GM12878 (cell line): ENCODE results near the gene TTC31. TPM values are rescaled to one million over a fixed set of nuclear protein-coding genes. Genes with fewer than 3 reads are reported as not detected.
A peak's percentile ranks its signal among the peaks of the same experiment; 100 is the strongest.

Source experiments
- ATAC-seq: fragments of 200-7000 bp; cut with Tn5 transposase; 3 replicates; pipeline ENCODE4 v1.9.1; 2020; ENCODE audit warnings: mild to moderate bottlenecking, moderate library complexity
- BruUV-seq: library from RNA; stranded (reverse); fragments of 400-500 nt; replicated peaks from 2 replicates; lab custom pipeline; 2021; lab: Mats Ljungman, UMichigan
- CTCF ChIA-PET: fragments of 300-600 bp; sonication (Branson Sonifier 250); formaldehyde crosslinking; extraction: SDS; loops from one replicate; lab custom pipeline; 2021; ENCODE audit warnings: inconsistent platforms; lab: Yijun Ruan, JAX
- POLR2A ChIA-PET: fragments of 350-600 bp; formaldehyde crosslinking; extraction: SDS; loops from one replicate; lab custom pipeline; 2021; ENCODE audit warnings: inconsistent platforms; lab: Charles Lee
- RAD21 ChIA-PET: fragments of 300-600 bp; sonication (Branson Sonifier 250); formaldehyde crosslinking; loops from one replicate; lab custom pipeline; 2023; ENCODE audit warnings: antibody characterized with exemption; ENCODE audit not compliant: unreplicated experiment; lab: Charles Lee
- SMC1A ChIA-PET: fragments of 300-600 bp; sonication (Branson Sonifier 250); formaldehyde crosslinking; loops from one replicate; lab custom pipeline; 2023; ENCODE audit not compliant: unreplicated experiment, uncharacterized antibody; lab: Charles Lee
- DNase-seq: peaks from one replicate; pipeline ENCODE4 v3.0.0-alpha.2; 2011; ENCODE audit warnings: low read depth, low spot score
- FAIRE-seq: peaks from 3 replicates; lab custom pipeline; 2011; peaks lifted over from hg19 to GRCh38; lab: Jason Lieb, UNC
- H2AFZ ChIP-seq: 2 replicates; pipeline ENCODE4 v1.6.0; 2011; ENCODE audit warnings: low read depth, low read length, control low read depth; ENCODE audit not compliant: control insufficient read depth
- H3K27ac ChIP-seq: 2 replicates; pipeline ENCODE4 v1.5.1; 2011; ENCODE audit warnings: control low read depth; ENCODE audit not compliant: control insufficient read depth, insufficient read depth
- H3K27me3 ChIP-seq, 2 experiments: replicated peaks in 1 of 2; 2 replicates each; pipeline versions ENCODE4 v1.6.0 to v1.6.1; 2011; ENCODE audit warnings: low read length in 1 of 2; ENCODE audit not compliant: control insufficient read depth in 2 of 2, insufficient read depth in 2 of 2
- H3K36me3 ChIP-seq, 2 experiments: 2 replicates each; pipeline ENCODE4 v1.5.1; 2011; ENCODE audit warnings: low read length in 1 of 2; ENCODE audit not compliant: control insufficient read depth in 2 of 2, insufficient read depth in 2 of 2
- H3K4me1 ChIP-seq: 2 replicates; pipeline ENCODE4 v1.6.1; 2011; ENCODE audit warnings: mild to moderate bottlenecking, low read length, moderate library complexity, mixed read lengths; ENCODE audit not compliant: control insufficient read depth, insufficient read depth
- H3K4me2 ChIP-seq: 2 replicates; pipeline ENCODE4 v1.6.0; 2011; ENCODE audit warnings: control low read depth; ENCODE audit not compliant: control insufficient read depth, insufficient read depth
- H3K4me3 ChIP-seq: fragments of 200-600 bp; sonication (generic); 2 replicates; pipeline ENCODE4 v1.5.1; 2016
- H3K79me2 ChIP-seq: 2 replicates; pipeline ENCODE4 v1.6.0; 2011; ENCODE audit warnings: low read length; ENCODE audit not compliant: control insufficient read depth, insufficient read depth
- H3K9ac ChIP-seq: 2 replicates; pipeline ENCODE4 v1.8.0; 2011; ENCODE audit warnings: low read length, control low read depth, mixed read lengths; ENCODE audit not compliant: control insufficient read depth, insufficient read depth
- H3K9me3 ChIP-seq: replicated peaks from 3 replicates; pipeline ENCODE4 v1.5.1; 2011; ENCODE audit warnings: mild to moderate bottlenecking, low read length; ENCODE audit not compliant: control insufficient read depth, insufficient read depth
- H4K20me1 ChIP-seq: 2 replicates; pipeline ENCODE4 v1.6.0; 2011; ENCODE audit not compliant: control insufficient read depth, insufficient read depth
- BCL3 ChIP-seq: IDR thresholded peaks from 2 replicates; pipeline ENCODE4 v1.6.1; 2011; ENCODE audit warnings: borderline replicate concordance, low read depth, mild to moderate bottlenecking, moderate library complexity, low read length; ENCODE audit not compliant: insufficient read depth, poor library complexity, severe bottlenecking
- JUND ChIP-seq: IDR thresholded peaks from 2 replicates; pipeline ENCODE4 v1.6.1; 2012; ENCODE audit warnings: low read depth, mild to moderate bottlenecking, low read length, improper control_type of control experiment, moderate library complexity
- POLR2A ChIP-seq: IDR thresholded peaks from 2 replicates; pipeline ENCODE4 v1.6.1; 2011; ENCODE audit warnings: low read depth, mild to moderate bottlenecking, low read length
- WGBS: methylation state at CpG from one replicate; pipeline ENCODE4 v1.1.6; 2016; ENCODE audit warnings: low lambda C conversion rate; ENCODE audit not compliant: insufficient replicate concordance, insufficient coverage; ENCODE audit errors: missing lambda C conversion rate; 5-methylcytosine and 5-hydroxymethylcytosine counted together
- in situ Hi-C: fragments of 300-500 bp; cut with MboI; formaldehyde crosslinking; loops from 9 replicates; pipeline ENCODE4 v1.14.3; 2018; ENCODE audit warnings: mixed read lengths
- intact Hi-C: fragments of 100-400 bp; cut with micrococcal nuclease; formaldehyde crosslinking; loops from one replicate; pipeline ENCODE4 v1.14.2; 2022; ENCODE audit not compliant: unreplicated experiment
- polyA plus RNA-seq, 11 experiments: library from polyadenylated mRNA; depleted of rRNA in 4 of 11; unstranded in 6 of 11; stranded (reverse) in 5 of 11; fragments of >200 nt; fragmentation: Nextera tagmentation in 4 of 11; fragmentation: Illumina TruSeq in 1 of 11; extraction: Ambion mirVana in 4 of 11; extraction: Trizol in 1 of 11; gene quantifications; 1 replicate in 1 of 11; 2 replicates in 10 of 11; pipeline versions ENCODE4 v1.2.1 to v1.2.3, GENCODE V29; 2011 to 2016; ENCODE audit warnings: inconsistent platforms in 2 of 11, missing spikeins in 2 of 11, low read depth in 1 of 11
- total RNA-seq, 4 experiments: library from RNA; depleted of rRNA in 3 of 4; stranded (reverse); fragments of >200 nt in 3 of 4; fragmentation: Illumina TruSeq in 1 of 4; extraction: Trizol in 1 of 4; gene quantifications; 2 replicates each; pipeline versions ENCODE4 v1.2.1 to v1.2.3, GENCODE V29; 2013 to 2021

Gene TTC31
- total and polyA plus RNA-seq, 10 of the 15 experiments (the other 5 are each of a cell fraction or from before 2014, with no cell fraction given) = 6.5 to 34.9 (median 25.9) TPM

DNA sequence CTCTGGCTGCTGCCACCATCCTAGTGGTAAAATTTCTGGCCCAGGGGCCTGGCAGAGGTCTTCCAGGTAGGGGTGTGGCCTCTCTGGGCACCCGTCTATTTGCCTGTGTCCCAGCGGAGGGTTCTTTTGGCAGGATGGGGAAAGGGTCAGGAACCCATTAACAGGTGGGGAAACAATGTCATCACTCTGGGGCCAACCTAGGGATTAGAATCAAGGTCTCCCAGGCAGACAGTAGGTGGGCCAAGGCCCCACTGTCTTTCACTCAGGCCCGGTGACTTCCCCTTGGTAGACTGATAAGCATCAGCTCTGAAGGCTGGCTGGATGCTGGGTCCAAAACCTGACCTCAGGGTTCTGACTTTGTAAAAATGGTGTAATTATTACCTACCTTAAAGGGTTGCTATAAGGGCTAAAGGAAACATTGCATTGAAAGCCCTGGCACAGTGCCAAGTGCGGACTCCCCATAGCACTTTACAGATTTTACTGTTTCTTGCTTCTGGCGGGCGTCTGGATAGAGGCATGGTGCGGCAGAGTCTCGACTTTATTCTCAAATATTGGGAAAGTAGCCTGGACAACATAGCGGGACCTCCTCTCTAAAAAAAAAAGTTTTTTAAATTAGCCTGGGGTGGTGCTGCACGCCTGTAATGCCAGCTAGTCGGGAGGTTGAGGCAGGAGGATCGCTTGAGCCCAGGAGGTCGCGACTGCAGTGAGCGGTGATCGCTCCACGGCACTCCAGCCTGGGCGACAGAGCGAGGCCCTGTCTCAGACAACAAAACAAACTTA, 14.3 kb downstream of the TTC31 start:
- H3K36me3 ChIP-seq = peaks cover 4 to 6% of the 10 kb centered on the region in 2 experiments; a peak in 3 of 4 replicates
- no peak overlapping the region for H3K27ac ChIP-seq
- ChIA-PET RAD21 (no interaction called here), POLR2A (no interaction called here), CTCF (interaction anchor here (13.9 to 19.4 kb wide), 2 partner anchors 89 to 91 kb away, joined by 231 to 280 read pairs; no protein-coding TSS in a partner anchor), SMC1A (no interaction called here)
- no peak overlapping the region for H3K4me3 ChIP-seq
- no peaks in the 10 kb centered on the region for H4K20me1 ChIP-seq
- ATAC-seq (no peak), FAIRE-seq (no peak), DNase-seq (no peak)
- H3K79me2 ChIP-seq = no peaks in the 10 kb centered on the region
- in situ Hi-C loops = no loop called here
- BruUV-seq = no TSS peak
- H3K27me3 ChIP-seq = peaks cover 14 to 25% of the 10 kb centered on the region in 2 experiments; a peak in 3 of 4 replicates
- no peak overlapping the region for H2AFZ ChIP-seq
- WGBS = 90% methylated on average over 19 of the region's 19 CpGs
- intact Hi-C loops = no loop called here
- TF ChIP-seq JUND = no peak
- 0 out of 2 replicates have a peak, but pooled peaks have one; percentile 37 for TF ChIP-seq POLR2A
- peak; percentile 60 for TF ChIP-seq BCL3
- no peaks in the 10 kb centered on the region for H3K9me3 ChIP-seq
- H3K9ac ChIP-seq = no peak overlapping the region
- H3K4me1 ChIP-seq = peaks cover 6% of the 10 kb centered on the region; the same call in 1 of the 2 replicates
- peak overlapping the region; percentile 46 for H3K4me2 ChIP-seq
